OCI-LY1 (cell line): ENCODE measurements around the gene STAU1.

Experiments
- CTCF ChIP-seq: fragments of 200-600 bp; sonication (generic), shearing (Covaris generic); IDR thresholded peaks from 2 replicates; pipeline ENCODE4 v1.5.1; 2017; ENCODE audit warnings: mild to moderate bottlenecking, antibody characterized with exemption, low read length, moderate library complexity, mixed read lengths
- EZH2 ChIP-seq: fragments of 200-600 bp; sonication (generic), shearing (Covaris generic); IDR thresholded peaks from 2 replicates; pipeline ENCODE4 v1.8.0; 2017; ENCODE audit warnings: borderline replicate concordance, mixed run types, mild to moderate bottlenecking, antibody characterized with exemption, low read length, moderate library complexity, mixed read lengths

GRCh38 chr20:49110767-49111694, 77.1 kb downstream of the STAU1 start:
- TF ChIP-seq CTCF (no peak), EZH2 (no peak)
